GM13977 (cell line): ENCODE results near the gene GALNT17.

Source experiments
- DNase-seq: peaks from one replicate; pipeline ENCODE4 v3.0.0; 2012; ENCODE audit warnings: low spot score
- in situ Hi-C: fragments of 300-500 bp; cut with MboI; formaldehyde crosslinking; loops from one replicate; pipeline ENCODE4 v1.12.0; 2022; ENCODE audit warnings: low sequenced_read_pairs, low pct_unique_long_range_greater_than_20kb, mixed read lengths, inconsistent platforms; ENCODE audit not compliant: unreplicated experiment
- TF ChIP-seq, protein P1 (sequence below): IDR thresholded peaks from 2 replicates; pipeline ENCODE4 v1.5.1; 2012; ENCODE audit warnings: mild to moderate bottlenecking, control low read depth; ENCODE audit not compliant: insufficient read depth; ENCODE audit errors: extremely low read depth, missing control alignments

GALNT17 gene

DNA sequence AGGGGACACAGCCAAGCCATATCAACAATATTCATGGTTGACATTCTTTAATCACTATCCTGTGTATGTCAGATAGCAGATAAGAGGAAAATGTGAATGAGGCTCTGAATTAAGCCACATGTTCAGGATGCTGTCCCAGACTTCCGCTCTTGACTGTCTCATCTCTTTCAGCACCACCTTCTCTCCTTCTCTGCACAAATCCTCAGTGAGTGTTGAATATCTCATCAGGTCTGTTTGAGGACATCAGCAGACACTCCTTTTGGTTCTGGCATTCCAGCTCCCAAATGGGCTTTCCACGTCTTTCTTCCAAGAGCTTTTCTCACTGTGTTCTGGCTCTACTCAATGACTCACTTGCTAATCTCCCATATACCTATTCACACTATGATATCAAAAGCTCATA, 321.7 kb downstream of the GALNT17 start:
- TF ChIP-seq, protein P1, sequence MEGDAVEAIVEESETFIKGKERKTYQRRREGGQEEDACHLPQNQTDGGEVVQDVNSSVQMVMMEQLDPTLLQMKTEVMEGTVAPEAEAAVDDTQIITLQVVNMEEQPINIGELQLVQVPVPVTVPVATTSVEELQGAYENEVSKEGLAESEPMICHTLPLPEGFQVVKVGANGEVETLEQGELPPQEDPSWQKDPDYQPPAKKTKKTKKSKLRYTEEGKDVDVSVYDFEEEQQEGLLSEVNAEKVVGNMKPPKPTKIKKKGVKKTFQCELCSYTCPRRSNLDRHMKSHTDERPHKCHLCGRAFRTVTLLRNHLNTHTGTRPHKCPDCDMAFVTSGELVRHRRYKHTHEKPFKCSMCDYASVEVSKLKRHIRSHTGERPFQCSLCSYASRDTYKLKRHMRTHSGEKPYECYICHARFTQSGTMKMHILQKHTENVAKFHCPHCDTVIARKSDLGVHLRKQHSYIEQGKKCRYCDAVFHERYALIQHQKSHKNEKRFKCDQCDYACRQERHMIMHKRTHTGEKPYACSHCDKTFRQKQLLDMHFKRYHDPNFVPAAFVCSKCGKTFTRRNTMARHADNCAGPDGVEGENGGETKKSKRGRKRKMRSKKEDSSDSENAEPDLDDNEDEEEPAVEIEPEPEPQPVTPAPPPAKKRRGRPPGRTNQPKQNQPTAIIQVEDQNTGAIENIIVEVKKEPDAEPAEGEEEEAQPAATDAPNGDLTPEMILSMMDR: no peak
- in situ Hi-C loops: no loop called here
- DNase-seq: no peak

DNA sequence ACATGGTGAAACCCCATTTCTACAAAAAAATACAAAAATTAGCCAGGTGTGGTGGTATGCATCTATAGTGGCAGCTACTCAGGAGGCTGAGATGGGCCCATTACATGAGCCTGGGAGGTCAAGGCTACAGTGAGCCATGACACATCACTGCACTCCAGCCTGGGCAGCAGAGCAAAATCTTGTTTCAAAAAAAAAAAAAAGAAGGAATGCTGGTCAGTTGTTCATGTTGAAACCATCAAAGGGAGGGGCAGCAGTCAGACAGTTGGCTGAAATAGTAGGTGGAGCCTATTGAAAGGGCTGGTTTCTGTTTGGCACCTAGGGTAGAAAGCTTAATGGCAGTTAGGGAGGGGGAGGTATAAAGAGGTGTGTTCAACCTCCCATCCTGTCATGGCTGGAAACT, 323.0 kb downstream of the GALNT17 start:
- DNase-seq: no peak
- TF ChIP-seq, protein P1: no peak
- in situ Hi-C loops: no loop called here

DNA sequence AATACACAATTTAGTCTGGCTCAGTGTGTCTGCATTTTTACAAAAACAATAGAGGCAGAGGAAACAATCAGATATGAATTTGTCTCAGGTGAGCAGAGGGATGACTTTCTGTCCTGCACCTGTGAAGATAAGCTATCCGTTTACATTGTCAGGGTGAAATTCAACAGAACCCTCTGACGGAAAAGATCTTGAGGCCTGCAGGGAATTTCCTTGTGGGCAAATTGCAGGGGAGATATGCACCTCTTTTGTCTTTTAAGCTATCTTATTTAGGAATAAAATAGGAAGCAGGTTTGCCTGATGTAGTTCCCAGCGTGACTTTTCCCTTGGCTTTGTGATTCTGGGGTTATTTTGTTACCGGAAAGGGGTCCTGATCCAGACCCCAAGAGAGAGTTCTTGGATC, 325.1 kb downstream of the GALNT17 start:
- no peak for DNase-seq
- TF ChIP-seq, protein P1: no peak
- in situ Hi-C loops: no loop called here

DNA sequence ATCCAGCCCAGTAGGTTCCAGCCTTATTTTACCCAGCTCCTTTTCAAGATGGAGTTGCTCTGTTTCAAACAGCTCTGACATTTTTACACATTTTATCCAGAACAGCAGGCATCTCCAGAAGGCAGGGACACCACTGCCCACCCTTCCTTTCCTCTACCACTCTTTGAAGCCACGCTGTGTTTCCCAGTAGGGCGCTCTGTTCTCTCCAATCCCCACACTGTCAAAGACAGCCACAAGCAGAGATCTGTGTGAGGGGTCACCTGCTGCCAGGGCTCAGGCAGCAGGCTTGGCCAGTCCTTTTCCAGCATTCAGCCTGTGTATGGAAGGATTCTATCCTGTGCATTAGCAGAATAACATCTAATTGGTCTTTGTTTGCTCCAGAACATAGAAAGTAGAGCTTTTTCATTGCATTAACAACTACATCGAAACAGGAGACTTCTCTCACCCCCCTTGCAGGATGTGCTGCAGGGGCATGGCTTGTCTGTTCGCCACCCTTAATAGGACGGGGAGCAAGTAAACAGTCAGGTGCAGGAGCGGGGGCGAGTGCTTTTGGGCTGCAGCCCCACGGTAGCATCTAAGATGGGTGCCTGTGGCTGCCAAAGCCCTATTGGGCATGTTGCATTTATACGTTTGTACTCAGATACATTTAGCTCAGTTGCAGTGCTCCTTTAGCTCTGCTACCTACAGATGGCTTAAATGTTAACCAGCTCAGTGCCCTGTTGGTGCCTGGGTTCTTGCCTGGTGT, 326.1 kb downstream of the GALNT17 start:
- in situ Hi-C loops: no loop called here
- TF ChIP-seq, protein P1: no peak
- DNase-seq: no peak

DNA sequence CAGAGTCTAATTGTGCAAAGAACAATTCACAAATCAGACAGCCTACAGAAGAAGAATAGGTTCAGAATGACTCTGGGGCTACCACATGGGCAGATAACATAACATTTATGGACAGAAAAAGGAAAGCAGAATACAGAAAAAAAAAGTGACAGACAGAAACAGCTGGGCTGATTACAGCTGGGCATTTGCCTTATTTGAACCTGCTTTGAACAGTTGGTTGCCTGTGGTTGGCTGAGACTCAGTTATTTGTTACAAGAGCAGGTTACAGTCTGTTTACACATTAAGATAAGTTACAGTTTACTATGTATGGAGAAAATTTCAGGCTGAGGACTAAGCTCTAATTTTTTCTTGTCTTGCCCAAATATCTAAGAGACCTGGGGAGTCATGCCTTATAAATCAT, 327.2 kb downstream of the GALNT17 start:
- DNase-seq: no peak
- TF ChIP-seq, protein P1: no peak
- in situ Hi-C loops: no loop called here

DNA sequence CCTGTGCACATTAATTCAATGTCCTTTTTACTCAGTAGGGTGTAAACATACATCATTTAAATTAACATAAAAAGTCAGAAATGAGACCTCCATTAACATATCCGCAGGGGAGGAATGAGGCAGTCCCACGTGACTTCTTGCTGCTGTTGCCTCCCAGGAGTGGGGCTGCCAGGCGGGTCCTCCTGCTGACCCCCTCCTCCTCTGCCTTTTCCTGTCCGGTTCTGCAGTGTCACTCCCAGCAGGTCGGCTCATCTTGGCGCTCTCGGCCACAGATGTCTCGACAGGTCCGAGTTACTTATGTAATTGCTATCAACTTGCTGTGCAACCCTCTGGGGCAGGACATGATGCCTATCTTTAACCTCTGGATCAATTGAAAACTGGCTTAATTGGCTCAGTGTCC, 329.6 kb downstream of the GALNT17 start:
- TF ChIP-seq, protein P1: no peak
- no peak for DNase-seq
- in situ Hi-C loops: no loop called here

DNA sequence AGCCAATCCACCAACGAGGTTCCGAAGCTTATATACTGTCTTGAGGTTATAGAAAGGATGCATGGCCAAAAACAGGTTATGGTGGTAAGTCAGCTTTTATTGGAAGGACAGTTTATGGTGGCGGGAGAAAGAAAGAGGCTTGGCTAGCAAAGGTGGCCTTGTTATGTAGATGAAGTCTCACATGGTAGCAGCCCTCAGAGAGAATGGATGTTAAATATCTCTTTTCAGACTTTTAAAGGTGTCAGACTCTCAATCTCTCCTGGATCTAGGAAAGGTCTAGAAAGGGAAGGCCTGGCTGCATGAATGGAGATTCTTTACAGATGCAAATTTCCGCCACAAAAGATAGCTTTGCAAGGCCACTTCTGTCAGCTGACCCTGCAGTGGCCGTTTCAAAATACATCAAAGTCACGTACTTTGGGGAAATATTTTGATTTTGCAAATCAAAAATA, 333.8 kb downstream of the GALNT17 start:
- no peak for DNase-seq
- TF ChIP-seq, protein P1: no peak
- in situ Hi-C loops: no loop called here
